HUDEP-2 (cell line): Measurements from ENCODE around the gene RBM6.
"Not testable (repeated sequence)": the region's sequence is repeated elsewhere in the genome, so short reads cannot be mapped to it uniquely, and the experiment has no call there.

ENCODE experiments used
- DNase-seq, 76 experiments: peaks; one replicate each; lab custom pipeline; 2025; ENCODE audit not compliant: unreplicated experiment in 76 of 76; lab: John Stamatoyannopoulos, UW

RBM6 gene

GRCh38 chr3:49976942-49977341, 37.0 kb downstream of the RBM6 start:
- DNase-seq, result no peak

DNA sequence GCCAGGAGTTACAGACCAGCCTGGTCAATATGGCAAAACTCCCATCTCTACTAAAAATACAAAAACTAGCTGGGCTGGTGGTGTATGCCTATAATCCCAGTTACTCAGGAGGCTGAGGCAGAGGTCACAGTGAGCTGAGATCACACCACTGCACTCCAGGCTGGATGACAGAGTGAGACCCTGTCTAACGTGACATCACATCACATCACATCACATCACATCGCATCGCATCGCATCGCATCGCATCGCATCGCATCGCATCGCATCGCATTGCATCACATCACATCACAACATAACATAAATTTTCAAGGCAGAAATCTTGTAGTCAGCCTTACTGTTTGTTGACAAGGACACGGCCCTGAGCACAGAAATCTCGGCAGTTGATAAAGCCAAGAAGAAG, 44.4 kb downstream of the RBM6 start:
- DNase-seq, result no peak

DNA sequence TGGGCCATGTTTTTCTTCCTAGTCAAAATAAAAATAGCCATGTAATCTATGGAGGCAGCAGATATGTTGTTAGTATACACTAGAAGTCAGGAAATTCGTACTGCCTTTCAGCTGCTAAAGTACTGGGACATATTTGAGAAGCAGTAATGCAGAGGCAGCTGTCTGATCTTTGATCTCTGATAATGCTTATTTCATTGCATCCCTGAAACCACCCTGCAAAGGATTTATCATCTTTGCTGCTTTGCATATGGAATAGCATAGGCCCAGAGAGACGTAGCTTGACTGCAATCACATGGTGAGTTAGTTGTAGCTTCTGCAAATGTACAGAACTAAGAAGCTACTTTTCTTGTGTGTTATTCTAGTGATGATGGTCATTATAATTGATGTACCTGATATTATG, 52.4 kb downstream of the RBM6 start:
- no peak for DNase-seq

DNA sequence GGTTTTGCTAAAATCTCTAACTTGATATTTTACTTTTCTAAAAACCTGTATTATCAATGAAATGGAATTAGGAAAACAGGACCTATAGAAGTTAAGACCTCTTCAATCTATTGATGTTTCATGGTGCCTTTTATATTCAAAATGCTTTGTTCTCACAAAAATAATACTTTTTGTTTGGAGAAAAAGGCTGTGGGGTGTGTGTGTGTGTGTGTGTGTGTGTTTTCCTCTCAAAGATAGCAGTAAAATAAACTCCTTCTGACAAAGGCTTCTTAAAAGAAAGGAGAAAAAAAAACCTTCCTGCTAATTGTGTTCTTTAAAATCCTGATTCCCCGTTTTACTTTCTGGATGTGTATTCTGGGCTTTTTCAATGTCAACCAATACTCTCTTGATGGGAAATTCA, 54.5 kb downstream of the RBM6 start:
- DNase-seq, result no peak

GRCh38 chr3:49996016-49996415, 56.1 kb downstream of the RBM6 start:
- no peak for DNase-seq

DNA sequence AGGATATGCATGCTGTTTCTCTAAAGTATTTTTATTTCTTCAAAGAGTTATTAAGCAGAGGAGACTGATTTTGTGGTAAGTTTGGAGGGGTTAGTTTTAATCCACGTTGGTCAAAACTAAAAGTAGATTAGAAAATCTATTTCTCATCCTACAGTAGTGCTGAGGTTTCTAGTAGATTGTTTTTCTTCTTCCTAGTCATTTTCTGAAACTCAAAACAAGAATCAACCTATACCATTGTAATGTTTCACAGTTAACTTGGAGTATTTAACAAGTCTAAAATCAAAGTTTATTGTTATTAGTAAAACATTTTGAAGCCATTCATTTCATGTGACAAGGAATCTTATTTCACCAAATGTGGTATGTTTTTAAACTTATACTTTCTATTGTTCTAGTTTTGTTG, 57.9 kb downstream of the RBM6 start:
- DNase-seq, result no peak

DNA sequence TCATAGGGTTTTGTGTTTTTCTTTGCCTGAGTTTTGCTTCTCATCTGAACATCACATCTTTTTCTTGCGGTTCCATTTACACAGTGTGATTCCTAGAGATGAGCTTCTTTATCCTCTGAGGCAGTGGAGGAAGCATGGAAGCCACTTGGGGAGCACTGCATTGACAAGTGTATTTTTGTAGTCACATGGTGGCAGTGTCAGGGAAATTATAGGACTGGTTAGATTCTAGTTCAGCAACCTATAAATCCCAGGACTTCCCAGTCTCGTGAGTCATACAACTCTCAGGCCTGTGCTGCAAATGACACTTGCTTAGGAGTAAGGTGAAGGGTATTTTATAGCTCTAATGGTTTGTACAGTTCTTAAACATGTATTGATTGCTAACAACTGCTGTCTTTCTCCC, 58.4 kb downstream of the RBM6 start:
- no peak for DNase-seq

DNA sequence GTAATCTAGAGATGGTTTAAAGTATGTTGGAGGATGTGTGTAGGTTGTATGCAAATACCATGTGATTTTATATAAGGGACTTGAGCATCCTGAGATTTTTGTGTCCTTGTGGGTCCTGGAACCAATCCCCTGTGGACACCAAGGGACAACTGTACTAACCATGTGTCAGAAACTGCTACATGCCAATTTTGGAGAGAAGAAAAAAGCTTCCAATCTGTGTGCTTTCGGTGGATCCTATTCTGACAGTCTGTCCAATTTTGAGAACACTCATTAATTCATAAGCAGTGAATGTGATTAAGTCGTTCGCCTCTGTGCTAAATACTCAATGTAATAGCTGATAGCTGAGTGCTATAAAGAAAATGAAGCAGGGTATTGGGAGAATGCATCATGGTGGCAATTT, 61.6 kb downstream of the RBM6 start:
- DNase-seq, result no peak

DNA sequence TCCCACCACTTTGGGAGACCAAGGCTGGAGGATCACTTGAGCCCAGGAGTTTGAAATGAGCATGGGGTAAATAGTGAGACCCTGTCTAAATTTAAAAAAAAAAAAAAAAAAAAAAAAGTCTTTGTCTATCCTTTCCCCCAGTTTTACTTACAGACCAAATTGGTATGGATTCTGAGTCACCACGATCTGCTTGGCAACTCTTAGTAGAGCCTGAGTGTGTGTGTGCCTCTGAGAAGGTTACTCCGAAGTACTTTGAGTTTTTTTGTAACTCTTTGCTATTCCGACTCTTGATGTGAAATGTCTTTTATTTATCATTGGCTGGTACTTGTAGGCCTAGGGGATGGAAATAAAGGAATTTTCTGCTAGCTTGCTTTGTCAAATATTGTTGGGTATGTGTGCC, 63.3 kb downstream of the RBM6 start:
- no peak for DNase-seq

DNA sequence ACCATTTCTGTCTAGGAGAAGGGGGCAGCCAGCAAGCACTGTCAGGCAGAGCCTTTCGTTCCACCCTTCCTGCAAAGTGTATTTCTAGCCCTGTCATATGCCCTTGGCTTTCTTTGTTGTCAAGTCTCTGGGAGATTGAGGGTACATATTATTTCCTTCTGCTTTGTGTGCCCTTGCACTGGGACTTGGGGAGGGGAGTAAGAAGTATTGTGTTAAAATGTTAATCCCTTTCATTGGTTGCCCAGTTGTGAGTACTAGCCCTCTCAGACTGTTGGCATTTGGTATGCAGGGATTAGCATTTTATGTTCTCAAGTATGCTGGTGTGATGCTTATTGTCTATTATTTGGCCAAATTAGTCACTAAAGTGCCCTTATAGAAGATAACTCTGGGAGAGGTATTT, 63.9 kb downstream of the RBM6 start:
- no peak for DNase-seq

DNA sequence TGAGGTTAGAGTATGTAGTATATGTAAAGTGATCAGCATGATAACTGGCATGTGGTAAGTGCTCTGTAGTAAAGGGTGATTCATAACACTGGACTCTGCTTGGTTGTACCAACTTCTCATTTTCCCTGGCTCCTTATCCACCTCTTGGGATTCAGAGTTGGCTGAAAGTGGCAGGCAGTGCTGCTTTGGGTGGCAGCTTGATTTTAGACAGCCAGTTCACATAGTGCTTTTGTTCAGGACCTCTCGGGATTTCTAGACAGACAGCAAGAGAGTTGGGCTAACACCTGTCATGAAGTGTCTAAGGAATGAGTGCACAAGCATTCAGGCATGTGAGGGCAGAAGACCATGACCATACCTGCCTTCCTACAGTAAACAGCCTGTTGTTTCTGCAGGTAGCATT, 69.0 kb downstream of the RBM6 start:
- no peak for DNase-seq

DNA sequence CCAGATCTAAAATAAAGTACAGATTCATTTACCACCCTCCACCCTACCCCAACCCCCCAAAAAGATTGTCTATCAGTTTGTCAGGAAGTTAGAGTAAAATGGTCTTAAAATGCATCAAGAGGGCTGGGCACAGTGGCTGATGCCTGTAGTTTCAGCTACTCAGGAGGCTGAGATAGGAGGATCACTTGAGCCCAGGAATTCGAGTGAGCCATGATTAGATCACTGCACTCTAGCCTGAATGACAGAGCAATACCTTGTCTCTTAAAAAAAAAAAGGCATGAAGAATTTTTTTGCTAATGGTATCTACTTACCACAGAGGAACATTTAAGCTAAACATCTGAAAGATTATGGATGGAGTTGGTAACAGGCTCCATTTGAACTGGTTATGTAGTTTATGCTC, 71.0 kb downstream of the RBM6 start:
- DNase-seq, result no peak

GRCh38 chr3:50015918-50016317, 76.0 kb downstream of the RBM6 start:
- no peak for DNase-seq

DNA sequence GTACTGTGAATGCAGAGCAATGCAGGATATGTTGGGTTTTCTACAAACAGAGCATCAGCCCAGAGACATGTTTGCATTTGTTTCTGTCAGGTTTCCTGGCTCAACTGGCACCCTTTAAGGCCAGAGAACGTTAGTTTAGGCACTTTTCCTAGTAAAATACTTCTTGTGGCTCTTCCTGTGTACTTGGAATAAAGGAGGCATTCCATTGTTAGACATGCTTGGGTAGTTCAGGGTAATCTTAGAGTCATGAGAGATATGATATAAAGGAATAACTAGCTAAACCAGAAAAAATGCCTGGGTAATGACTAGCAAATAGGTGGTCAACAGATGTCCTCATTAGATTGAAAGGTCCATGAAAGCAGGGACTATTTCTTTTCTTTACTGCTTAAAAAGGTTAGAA, 88.4 kb downstream of the RBM6 start:
- no peak for DNase-seq

GRCh38 chr3:50031201-50031600, 91.3 kb downstream of the RBM6 start:
- not testable (repeated sequence) for DNase-seq

DNA sequence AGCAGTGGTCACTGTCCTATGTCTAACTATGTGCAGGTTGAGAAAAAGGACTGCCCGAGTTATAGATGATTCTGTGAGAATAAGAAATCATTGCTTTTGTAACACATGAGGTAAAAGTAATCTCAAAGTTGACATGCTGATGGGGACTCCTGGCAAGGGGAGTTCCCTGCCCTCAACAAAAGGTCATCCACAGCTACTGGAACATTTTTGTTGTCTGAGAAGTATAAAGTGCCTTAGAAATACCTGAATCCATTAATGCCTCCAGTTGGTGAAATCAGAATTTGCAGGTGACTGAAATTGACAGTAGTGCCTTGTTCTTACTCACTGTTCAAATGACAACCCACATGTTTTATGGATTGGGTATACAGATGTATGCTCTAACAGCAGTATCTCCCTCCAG, 105.0 kb downstream of the RBM6 start:
- no peak for DNase-seq

GRCh38 chr3:50047426-50047825, 107.5 kb downstream of the RBM6 start:
- DNase-seq, result no peak

DNA sequence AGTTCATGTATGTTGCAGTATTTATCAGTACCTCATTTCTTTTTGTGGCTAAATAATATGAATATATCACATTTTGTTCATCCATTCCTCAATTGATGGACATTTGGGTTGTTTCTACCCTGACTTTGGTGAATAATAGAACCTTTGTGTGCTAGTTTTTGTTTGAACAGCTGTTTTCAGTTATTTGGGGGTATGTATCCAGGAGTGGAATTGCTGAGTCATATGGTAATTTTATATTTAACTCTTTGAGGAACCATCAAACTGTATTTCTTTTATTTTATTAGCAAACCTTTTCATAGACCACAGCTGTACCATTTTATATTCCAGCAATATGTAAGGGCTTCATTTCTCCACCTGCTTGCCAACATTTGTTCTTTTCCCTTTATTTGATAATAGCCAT, 110.4 kb downstream of the RBM6 start:
- DNase-seq, result no peak

DNA sequence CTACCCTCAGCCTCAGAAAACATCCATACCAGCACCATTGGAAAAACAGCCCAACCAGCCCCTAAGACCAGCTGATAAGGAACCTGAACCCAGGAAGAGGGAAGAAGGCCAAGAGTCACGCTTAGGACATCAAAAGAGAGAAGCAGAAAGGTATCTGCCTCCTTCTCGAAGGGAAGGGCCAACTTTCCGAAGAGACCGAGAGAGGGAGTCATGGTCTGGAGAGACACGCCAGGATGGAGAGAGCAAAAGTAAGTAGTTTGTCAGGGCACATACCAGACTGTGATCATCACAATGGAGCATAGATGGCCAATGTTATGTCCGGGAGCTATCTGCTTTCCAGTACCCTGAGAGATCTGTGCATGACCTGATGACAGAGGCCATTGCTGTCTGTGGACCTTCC, 117.8 kb downstream of the RBM6 start:
- no peak for DNase-seq

GRCh38 chr3:50068134-50068533, 128.2 kb downstream of the RBM6 start:
- no peak for DNase-seq

GRCh38 chr3:50078091-50078490, 138.1 kb downstream of the RBM6 start:
- DNase-seq, result no peak

DNA sequence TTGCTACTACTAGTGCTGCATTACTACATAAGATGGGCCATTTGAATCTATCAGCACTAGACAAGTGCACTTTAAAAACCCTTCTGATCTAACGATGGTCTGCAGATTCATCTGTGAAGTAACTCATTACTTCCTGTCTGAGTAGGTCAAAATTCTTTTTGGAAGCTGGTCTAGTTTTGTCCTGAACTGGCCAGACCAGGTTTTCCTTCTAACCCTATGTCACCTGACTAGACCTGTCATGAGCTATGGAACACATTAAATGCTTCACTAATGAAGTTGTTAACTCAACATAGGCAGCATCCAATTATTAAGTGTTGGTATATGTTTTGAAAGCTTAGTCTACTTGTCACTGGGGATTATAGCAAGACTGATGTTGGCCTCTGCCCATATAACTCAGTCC, 138.7 kb downstream of the RBM6 start:
- no peak for DNase-seq

- DNase-seq, result not testable (repeated sequence)
Observed at GRCh38 chr3:50084951-50085350, 145.0 kb downstream of the RBM6 start.
